GM21360 (cell line): ENCODE measurements around the gene CASZ1.

Experiments
- ATAC-seq: cut with Tn5 transposase; IDR thresholded peaks from one replicate; pipeline ENCODE4 v1.9.1; 2021; ENCODE audit warnings: mild to moderate bottlenecking, moderate library complexity; ENCODE audit not compliant: unreplicated experiment

Gene CASZ1

DNA sequence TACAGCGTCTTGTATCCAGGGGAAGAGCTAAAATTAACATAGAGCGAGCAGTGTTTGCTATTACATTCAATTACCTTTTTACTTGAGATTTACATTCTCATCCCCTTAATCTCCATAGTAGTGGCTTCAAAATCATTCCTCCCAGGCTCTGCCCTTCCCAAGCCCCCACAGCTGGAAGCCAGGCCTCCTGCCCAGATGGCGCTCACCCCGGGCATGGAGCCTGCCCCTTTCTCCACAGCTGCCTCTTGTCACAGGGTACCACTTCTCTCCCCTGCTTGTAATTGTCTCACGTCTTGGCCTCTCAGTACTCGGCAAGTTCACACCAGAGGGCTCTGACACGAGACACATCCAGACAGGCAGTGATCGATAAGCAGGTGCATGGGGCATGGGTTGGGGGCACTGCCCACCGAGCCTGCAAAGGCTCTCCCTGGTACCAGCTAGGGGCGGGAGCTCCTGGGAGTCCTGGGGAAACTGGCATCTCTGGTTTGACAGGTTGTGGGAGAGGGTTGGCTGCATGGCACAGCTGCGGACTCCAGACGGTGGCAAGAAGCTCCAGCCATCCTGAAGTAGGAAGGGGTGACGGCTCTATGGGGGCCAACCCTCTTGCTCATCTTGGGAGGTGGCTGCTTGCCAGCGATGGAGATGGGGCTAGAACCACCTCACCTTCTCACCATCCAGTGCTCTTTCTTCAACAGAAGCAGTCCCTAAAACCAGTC, 20.1 kb downstream of the CASZ1 start:
- no peak for ATAC-seq

DNA sequence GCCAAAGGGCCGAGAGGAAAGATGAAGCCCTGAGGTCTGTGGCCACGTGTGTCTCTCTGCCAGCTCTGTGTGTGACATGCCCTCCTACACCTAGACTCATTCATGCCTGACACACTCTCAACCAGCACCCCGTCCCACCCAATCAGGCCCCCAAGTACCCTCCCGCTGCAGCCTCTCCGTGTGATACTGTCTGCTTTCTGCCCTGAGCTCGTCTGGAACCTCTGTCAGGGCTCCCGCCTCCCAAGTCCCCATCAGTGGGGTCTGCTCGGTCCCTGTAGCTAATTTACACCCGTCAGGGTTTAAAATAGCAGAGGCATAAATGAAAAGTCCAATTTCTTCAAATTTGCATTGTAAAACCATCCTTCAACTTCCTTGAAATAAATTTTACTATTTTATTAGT, 20.7 kb downstream of the CASZ1 start:
- ATAC-seq: no peak

DNA sequence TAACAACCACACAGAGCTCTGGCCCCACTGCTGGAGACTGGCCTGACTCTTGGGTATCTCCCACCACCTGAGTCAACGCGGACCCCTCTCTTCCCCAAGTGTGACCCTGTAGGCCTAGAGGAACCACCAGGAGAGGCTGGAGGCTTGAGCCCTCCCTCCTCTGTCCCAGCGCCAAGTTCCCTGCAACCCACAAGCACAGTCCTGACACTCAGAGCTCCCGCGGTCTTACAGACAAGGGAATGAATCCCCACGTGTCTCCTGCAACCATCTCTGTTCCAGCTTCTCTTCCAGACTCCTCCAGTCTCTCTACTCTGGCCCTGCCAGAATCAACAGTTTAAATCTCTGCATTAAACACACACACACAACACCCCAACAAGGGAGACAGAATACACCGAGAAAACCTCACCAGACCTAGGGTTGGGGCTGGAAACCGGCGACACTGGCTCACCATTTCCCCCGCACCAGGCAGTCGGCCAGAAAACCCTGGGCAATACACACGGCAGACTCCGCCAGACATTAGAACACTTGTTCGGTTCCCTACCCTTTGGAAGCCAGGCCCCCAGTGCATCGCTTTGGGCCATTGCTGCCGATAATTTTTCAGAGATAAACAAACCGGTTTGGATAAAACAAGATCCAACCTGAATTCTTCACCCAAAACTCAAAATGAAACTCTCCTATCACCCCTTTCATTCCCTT, 21.7 kb downstream of the CASZ1 start:
- no peak for ATAC-seq

DNA sequence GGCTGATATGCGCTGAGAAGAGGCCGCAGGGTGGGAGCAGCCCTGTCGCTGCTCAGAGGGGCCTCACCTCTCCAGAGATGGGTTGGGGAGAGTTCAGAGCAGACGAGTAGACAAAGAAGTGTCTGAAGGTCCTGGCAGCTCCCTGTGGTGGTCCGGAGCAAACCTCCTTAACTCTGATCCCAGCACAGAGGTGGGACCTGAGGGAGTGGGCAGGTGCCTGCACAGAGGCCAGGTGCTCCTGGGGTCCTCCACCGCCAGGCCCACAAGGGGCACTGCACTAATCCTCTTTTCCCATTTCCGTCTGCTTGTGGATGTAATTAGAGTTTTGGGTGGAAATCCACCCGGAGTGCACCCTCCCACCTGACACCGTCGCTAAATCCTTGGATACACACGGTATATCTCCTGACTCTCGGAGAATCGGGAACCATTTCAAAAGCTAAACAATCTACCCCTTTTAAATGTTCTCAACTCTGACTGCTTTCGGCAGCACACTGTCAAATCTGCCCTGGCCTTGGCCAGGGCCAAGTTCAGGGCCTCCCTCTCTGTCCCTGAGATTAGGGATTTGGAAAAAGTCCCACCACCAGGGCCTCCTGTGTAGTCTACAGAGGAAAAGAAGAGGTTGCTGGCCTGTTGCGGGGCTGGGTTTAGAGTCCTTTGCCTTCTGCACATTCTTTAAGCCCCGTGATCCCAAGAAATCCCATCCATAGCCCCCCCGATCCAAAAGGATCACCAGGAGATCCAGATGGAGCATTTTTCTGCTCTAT, 22.4 kb downstream of the CASZ1 start:
- ATAC-seq: no peak

DNA sequence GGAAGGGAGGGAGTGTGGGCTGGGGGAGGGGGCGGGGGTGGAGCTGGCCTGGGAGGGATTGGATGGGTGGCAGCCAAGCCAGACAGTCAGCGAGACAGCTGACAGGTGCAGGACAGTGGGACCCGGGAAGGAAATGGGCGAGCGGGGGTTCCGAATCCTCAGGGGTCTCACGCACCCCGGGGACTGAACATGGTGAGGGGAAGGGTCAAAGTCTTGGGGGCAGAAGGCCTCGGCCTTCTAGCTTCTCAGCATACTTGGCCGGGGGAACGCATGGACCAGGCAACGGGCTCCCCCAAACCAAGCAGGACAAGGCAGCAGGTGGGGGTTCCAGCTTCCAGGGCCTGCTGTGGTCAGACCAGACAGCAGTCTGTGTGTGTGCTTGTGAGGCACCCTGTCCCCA, 23.1 kb downstream of the CASZ1 start:
- no peak for ATAC-seq

DNA sequence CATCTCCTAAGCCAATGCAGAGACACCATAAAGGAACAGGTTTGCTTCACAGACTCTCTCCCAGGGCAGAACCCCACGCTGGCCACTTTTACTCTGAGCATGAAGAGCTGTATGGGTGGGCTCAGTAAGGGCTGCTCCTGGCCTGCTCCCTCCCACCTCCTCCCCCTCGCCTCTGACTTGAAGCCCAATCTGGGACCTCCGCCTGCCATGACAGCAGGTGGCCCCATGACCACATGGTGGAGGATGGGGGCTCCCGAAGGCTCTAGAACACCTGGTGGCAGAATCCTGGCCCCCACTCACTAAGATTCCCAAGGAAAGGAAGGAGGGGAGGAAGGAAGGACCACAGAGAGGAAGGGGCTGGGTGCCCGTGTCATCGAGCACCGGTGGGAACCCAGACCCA, 23.7 kb downstream of the CASZ1 start:
- no peak for ATAC-seq

DNA sequence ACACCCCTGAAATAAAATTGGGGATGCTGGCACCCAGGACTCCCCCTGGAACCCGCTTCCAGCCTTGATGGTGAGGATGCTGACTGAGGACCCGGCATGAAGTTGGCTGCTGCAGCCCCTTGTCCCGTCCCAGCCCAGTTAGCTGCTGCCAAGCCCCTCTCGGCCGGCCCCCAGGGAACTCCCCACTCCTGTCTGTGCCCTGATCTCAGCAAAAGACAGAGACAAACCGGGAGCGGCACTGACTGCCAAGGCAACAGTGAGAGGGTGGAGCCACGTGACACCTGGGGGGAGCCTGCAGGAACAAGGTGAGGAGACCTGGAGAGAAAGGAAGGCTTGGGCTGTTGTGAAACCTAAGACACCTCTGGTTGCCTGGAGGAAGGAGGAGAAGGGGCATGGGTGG, 24.7 kb downstream of the CASZ1 start:
- no peak for ATAC-seq

DNA sequence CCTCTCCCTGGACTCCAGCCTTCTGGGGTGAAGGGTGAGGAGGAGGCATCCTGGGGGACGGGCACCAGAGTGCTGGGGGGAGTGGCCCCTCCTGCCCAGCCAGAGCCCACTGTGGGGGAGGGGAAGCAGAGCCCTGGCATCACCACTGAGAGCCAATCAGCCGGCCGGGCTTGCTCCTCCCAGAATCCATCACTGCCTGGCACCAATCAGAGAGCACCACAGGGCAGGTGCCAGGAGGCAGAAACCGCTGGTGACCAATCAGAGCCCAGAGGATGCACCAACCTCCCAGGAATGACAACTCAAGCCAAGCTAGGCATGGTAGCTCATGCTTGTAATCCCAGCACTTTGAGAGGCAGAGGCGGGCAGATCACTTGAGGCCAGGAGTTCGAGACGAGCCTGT, 27.9 kb downstream of the CASZ1 start:
- ATAC-seq: no peak

DNA sequence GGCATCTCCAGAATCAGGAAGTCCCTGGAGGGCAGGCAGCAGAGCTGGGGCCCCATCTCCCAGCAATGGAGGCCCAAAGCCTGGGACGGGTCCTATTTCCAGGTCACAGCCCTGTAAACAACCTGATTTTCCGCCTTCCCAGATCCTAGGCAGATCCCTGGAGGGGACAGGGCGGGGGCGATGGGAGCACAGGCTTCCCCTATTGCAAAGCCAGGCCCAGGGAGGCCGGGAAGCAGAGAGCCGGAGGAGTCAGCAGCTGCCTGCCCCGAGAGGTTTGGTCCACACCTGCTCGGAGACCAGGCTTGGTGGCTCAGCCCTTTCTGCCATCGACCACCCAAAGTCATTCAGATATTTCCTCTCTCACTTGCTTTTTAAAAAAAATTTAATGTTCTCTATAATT, 29.2 kb downstream of the CASZ1 start:
- no peak for ATAC-seq

DNA sequence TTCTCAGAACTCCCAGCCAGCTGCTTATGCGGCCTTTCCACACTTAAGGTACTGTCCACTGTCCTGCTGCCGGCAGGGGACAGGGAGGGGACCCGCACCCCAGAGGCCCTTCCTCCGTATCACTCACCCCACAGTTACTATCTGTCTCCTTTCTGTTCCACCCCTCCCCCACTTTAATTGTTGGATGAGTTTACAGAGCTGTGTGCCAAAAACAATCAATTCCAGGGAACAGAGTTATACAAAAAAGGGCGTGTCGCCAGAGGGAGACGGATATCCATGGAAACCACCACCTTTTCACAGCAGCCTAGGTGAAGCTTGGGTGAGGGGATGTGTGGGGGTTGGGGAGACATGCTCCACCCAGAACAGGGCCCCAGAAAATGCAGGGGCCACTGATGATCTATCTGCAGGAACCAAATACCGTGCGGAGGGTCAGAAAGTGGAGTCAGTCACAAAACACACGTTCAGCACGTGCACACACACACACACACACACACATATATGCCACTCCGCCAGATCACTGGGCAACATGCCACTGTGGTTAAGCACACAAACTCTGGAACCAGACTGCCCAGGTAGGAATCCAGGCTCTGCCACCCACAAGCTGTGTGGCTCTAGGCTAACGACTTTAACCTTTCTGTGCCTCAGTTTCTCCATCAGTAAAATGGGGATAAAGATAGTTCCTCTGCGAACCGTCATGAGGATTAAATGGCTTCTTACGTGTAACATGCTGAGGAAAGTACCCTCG, 30.5 kb downstream of the CASZ1 start:
- no peak for ATAC-seq

DNA sequence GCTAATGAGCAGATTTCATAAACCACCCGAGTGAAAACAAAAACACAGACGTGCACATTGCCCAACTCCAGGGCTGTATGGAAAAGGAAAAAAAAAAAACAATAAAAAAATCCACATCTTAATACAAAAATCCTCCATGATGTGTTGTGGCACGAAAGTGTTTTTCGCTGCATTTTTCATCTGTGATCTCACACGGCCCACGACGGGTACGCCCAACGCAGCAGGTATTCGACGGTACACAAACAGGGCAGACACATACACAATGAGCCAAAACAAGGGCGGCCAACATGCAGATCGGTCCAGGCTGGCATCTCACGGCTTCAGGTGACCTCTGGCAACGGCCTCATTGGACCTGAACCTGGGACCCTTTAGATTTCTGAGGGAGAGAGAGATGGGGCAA, 31.1 kb downstream of the CASZ1 start:
- no peak for ATAC-seq

DNA sequence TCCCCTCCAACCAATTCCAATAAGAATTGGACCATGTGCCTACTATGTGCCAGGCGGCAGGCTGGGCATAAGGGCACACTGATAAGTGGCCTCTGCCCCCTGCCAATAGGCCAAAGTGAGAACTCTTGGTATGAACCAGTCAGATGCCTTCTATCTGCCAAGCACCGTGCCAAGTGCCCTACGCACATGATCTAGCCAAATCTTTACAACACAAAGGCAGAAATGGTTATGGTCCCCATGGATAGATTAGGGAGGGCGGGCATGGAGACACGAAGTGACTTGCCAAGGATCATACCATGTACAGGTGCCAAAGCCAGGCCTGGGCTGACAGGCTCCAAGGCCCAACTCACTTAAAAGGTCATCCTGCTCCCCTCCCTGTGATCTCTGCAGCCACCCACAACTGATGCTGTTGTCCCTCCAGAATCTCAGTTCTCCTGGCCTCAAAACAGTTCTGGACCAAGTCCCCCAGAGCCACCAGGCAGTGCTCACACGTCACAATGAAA, 32.1 kb downstream of the CASZ1 start:
- ATAC-seq: no peak

DNA sequence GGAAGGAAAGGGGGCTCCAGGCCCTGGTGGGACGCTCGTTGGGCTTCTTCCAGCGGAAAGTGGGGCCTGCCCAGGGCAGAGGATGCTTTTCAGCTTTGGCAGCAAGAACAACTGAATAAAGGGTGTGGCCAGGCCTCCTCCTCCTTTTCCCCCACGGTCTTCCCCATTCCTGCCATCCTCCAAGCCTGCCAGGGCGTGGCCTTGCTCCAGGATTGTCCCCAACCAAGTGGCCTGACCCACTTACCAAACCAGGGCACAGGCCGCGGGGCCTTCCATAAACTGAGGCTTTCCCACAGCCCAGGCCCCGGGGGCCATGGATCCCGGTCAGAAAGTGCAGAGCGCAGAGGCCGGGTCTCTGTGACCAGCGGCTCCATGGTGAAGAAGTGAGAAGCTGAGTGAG, 33.6 kb downstream of the CASZ1 start:
- ATAC-seq: no peak

DNA sequence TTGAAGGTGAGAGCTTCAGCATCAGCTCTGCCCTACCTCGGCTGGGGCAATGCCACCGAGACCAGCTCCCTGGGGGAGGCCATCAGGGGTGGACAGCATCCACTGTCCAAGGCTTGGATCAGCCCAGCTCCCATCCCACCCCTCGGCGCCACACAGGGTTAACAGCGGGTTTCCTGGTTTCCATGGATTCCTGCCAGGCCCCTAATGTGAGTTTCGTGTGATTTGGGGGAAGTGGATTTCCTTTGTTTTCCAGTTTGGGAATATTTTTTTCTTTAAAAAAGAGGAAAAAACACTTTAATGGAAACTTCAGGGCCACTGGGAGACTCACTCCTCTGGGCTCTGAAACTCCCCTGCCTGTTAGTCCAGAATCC, 34.3 kb downstream of the CASZ1 start:
- no peak for ATAC-seq

DNA sequence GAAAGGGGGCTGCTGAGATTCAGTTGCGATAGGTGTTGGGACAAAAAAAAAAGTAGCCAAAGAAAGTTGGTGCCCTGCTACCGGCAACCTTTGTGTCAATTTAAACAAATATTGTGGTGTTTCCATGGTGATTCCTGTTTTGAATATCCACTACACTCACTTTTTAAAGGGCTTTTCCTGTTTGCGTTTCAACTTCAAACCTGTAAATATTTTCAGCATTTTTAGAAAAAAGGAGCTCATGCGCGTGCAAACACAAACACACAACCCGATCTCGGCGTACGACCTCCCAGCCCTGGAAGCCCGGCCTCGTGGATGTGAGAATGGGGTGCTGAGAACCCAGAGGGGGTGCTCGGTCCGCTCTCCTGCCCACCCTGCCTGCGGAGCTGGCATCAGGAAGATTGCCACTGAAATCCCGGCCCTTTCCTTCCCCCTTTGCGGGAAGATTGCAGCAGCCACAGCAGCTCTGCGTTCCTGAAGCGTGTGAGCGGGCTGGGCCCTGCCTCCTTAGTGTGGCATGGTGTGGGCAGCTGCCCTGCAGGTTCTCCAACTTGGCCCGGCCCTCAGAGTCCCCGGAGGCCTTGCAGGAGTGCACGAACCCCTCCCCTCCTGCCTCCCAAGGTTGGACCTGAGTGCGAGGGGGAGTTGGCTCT, 34.8 kb downstream of the CASZ1 start:
- ATAC-seq: no peak

DNA sequence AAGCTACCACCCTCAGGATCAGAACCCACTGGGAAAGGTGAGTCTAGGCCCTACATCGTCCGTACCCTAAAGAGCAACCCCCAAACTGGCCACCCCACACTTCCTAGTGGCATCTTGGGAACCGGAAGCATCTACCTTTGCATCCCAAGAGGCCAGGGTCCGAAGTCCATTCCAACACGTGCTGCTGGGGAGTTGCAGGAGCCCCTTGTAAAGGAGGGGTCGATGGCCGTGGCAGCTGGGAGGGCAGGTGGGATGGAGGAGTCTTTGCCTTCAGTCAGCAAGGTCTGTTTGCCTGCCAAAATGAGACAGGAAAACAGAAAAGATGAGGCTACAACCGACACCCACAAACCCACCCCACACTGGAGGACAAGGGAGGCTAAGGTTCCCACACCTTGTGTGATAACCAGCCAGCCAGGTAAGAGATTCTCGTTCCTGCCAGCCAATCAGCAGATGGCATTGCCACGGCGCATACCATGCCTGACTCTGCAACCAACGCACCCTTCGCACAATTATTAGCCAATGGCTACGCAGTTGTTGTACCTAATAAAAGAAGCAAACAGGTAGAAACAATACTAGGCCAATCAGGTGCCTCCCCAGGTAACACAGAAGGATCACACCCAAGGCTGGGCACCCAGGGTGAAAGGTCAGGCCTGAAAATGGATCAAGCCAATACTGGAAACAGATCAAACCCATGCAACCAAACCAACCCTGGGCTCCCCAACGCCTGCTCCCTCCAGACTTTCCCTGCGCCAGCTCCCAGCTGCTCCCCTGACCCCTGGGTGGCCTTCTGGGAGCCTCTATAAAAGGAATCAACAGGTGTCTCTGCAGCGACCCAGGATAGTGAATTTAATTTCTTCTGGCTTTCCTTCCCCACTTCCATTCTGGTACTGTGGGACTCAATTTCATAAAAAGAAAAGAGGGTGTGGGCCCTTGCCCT, 35.6 kb downstream of the CASZ1 start:
- no peak for ATAC-seq

DNA sequence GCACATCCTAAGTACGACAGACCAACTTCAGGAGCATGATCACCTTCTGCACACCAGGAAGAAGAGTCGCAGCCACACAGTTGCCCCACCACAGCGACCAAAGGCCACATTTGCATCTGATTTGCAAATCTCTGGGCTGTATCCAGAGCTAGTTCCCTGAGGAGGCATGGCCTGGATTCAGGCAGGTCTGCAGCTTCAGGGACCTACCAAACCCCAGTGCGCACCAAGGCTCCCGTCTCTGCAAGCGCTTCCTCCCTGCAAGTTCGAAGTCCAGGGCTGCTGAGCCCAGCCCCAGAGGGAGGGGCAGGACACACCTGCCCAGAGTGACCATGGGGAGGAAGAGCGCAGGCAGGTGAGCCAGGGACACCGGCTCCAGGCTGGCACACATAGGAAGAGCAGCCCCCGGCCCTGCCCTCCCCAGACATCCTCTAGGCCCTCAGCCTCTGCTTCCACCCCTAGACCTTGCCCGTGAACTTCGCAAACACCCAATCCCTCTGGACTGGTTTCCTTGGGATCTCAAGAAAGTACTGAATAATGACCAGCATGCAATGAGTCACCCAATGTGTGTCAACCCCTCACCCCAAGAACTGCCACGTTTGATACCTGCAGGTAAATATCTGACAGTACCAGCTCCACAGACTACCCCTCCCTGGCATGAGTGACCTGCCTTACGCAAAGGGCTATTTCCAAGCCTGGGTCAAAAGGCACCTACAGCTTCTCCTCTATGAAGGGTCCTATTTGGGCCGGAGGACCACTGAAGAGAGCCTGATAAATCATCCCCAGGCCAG, 36.8 kb downstream of the CASZ1 start:
- ATAC-seq: no peak

DNA sequence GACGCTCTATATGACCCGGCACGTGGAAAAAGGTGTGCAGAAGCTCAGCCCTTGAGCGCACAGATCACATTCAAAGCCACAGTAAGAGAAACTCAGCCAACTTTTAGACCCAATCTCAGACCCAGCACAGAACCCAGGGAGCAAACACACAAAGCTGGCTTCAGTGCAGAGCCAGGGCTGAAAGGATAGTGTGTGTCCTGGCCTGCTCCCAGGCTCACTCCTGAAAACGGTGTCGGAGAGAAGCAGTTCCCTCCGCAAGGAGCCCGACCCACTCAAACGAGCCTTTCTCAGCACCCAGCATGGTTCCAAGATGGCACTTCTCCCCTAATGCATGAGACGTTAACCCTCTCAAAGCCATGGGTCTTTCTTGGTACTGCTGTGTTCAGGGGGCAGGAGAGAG, 39.6 kb downstream of the CASZ1 start:
- no peak for ATAC-seq

DNA sequence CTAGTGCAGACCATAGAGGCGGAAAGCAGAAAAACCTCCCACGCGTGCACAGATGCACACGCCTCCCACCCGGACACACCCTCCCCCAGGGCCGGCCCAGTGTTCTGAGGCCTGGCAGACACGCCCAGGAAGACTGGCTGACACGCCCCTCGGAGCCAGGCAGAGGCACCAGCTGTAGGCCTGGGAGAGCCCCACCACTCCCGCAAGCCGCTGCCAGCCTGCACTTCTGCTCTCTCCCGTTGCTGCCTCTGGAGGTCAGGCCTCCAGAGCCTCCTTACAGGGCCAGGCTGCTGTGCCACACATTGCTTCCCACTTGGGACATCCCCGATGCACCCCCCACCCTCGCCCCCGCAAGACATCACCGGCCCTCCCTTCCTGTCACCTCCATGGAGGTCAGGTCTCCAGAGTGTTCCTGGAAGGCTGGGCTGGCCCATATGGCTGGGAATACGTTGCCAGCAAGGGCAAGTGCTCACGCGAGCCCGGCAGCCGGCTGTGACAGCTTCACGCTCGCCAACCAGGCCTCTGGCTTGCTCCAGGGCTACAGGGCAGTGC, 40.4 kb downstream of the CASZ1 start:
- ATAC-seq: no peak
